Pancreas (tissue), 10 donors: Measurements from ENCODE around the gene FASTK. TPM values are rescaled to one million over a fixed set of nuclear protein-coding genes. Genes with fewer than 3 reads are reported as not detected.
A peak's percentile ranks its signal among the peaks of the same experiment; 100 is the strongest.

Experiments used
- ATAC-seq, 4 donors: fragments of 200-7000 bp; cut with Tn5 transposase; one replicate each; pipeline versions ENCODE4 v1.8.0 to v1.9.1; 2020; ENCODE audit warnings: mild to moderate bottlenecking in 4 of 4, moderate library complexity in 4 of 4
- DNase-seq, 6 donors: peaks; one replicate each; pipeline ENCODE4 v3.0.0-alpha.2; 2020
- FAIRE-seq: peaks from 2 replicates; lab custom pipeline; 2012; peaks lifted over from hg19 to GRCh38; lab: Jason Lieb, UNC
- H3K27ac ChIP-seq, 4 donors: fragments of 200-600 bp; sonication (generic); 1 replicate in 3 of 4; 2 replicates in 1 of 4; pipeline versions ENCODE4 v1.5.0 to v1.8.0; 2020
- H3K27me3 ChIP-seq, 4 donors: fragments of 200-600 bp; one replicate each; pipeline ENCODE4 v1.8.0; 2021
- H3K36me3 ChIP-seq, 3 donors: fragments of 200-600 bp; sonication (generic) in 1 of 3; one replicate each; pipeline versions ENCODE4 v1.5.0 to v1.8.0; 2020 to 2021
- H3K4me1 ChIP-seq, 3 donors: fragments of 200-600 bp; one replicate each; pipeline ENCODE4 v1.8.0; 2021
- H3K4me3 ChIP-seq, 4 donors: fragments of 200-600 bp; sonication (generic) in 2 of 4; one replicate each; pipeline versions ENCODE4 v1.5.0 to v1.8.0; 2020 to 2021
- H3K9me3 ChIP-seq, 4 donors: fragments of 200-600 bp; one replicate each; pipeline ENCODE4 v1.8.0; 2021
- WGBS, 2 donors: extraction: QIAGEN DNeasy Blood & Tissue Kit; methylation state at CpG; one replicate each; pipeline ENCODE4 v1.1.7; 2013; 5-methylcytosine and 5-hydroxymethylcytosine counted together
- intact Hi-C, 3 donors: fragments of 100-400 bp; cut with DNase I; formaldehyde crosslinking; loops; one replicate each; pipeline versions ENCODE4 v1.11.1 to v1.14.2; 2022
- polyA plus RNA-seq, 2 donors: library from polyadenylated mRNA; stranded (reverse); fragments of 200-250 nt; gene quantifications; one replicate each; pipeline ENCODE4 v1.2.3, GENCODE V29; 2013
- total RNA-seq, 6 donors: library from RNA; stranded (reverse); fragmentation: NEBNext Ultra II Directional in 4 of 6; extraction: Animal tissue kit (Norgen Biotek cat#: 25700) in 4 of 6; gene quantifications; one replicate each; pipeline versions ENCODE4 v1.2.1 to v1.2.4, GENCODE V29; 2021 to 2023
- TF ChIP-seq, protein P1 (sequence below), 4 donors: fragments of 200-600 bp; sonication (generic) in 3 of 4; IDR thresholded peaks; one replicate each; pipeline versions ENCODE4 v1.5.0 to v1.8.0; 2021; ENCODE audit warnings: antibody characterized with exemption in 4 of 4
- donor health status: healthy with polysubstance abuse.
- donor health status: DM: no; HTN: no; CAD: no; lungs with moderate emphysema.
- donor health status: DM: no; HTN: no; CAD: no.
- donor health status: control.
- donor health status: control.
- donor health status: Bipolar disorder and iron deficiency.
- donor health status: DM: yes; HTN: yes; CAD: no.
- donor health status: DM: no; HTN: no; CAD: no.
- donor health status: DM: no; HTN: no; CAD: no.
- donor health status: DM: yes; HTN: yes; CAD: no.

Gene FASTK
- total and polyA plus RNA-seq, 8 donors = 23.5 to 265 (median 40.0) TPM

DNA sequence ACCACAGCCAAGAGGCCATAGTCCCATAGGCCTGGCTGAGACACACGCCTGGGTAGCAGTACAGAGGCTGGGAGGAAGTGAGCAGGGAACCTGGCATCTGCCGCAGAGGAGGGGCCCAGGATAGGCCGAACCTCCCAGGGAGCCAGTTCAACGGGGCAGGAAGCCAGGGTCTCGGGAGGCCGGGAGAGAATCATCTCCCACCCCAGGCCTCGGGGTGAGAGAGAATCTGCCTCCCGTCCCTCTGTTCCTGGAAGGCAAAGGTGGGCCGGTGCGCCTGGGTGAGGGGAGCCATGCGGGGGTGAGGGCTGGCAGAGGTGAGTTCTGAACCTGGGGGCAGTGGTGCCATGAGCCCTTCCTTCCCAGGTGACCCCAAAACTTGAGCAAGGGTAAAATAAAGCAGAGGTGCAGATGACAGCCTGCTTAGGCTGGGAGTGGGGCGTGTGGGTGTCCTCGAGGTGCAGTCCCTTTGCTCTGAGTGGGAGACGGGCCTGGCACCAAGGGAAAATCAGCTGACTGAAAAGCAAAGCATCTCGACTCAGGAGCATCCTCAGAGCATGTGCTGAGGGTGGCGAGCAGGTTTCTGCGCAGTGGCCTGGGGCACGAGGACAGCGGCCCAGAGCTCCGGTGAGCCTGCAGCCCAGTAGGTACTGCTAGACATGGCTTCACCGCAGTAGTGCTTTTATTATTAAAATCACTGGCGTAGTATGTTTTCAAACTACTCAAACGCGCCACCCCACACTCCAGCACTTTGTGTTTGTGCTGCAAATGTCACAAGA is 21.2 kb upstream of the FASTK start:
- intact Hi-C loops = no loop called here
- Histone ChIP-seq H3K4me1 (no peaks in the 10 kb centered on the region), H3K27me3 (no peaks in the 10 kb centered on the region), H3K4me3 (no peak overlapping the region), H3K9me3 (no peaks in the 10 kb centered on the region), H3K27ac (no peak overlapping the region), H3K36me3 (no peaks in the 10 kb centered on the region)
- TF ChIP-seq, protein P1, sequence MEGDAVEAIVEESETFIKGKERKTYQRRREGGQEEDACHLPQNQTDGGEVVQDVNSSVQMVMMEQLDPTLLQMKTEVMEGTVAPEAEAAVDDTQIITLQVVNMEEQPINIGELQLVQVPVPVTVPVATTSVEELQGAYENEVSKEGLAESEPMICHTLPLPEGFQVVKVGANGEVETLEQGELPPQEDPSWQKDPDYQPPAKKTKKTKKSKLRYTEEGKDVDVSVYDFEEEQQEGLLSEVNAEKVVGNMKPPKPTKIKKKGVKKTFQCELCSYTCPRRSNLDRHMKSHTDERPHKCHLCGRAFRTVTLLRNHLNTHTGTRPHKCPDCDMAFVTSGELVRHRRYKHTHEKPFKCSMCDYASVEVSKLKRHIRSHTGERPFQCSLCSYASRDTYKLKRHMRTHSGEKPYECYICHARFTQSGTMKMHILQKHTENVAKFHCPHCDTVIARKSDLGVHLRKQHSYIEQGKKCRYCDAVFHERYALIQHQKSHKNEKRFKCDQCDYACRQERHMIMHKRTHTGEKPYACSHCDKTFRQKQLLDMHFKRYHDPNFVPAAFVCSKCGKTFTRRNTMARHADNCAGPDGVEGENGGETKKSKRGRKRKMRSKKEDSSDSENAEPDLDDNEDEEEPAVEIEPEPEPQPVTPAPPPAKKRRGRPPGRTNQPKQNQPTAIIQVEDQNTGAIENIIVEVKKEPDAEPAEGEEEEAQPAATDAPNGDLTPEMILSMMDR (IDR thresholded peaks at IDR 0.05) = no peak
- FAIRE-seq (no peak), DNase-seq (peak in 2 of 6 donors; percentile 45 to 51), ATAC-seq (no peak)
- WGBS, 2 donors = 89% methylated on average over 24 of the region's 24 CpGs

DNA sequence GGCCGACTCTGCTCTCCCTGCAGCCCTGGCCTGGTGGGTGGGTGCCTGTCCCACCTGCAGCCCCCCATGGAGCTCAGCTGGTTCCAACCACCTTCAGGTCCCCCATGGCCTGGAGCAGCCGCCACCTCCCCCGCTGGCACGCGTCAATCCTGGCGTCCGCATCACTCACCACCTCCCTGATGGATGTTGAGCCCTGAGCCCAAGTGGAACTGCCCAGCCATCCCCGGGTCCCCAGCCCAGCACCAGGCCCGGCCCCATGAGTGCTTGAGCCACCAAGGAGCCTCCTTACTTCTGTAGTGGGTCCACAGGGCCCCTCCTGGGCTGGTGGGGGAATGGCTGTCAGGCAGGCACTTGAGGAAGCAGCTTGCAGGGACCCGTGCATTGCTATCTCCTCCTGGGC is 20.3 kb upstream of the FASTK start:
- H3K4me1 ChIP-seq = no peaks in the 10 kb centered on the region
- no peak for FAIRE-seq
- no peaks in the 10 kb centered on the region for H3K9me3 ChIP-seq
- no peaks in the 10 kb centered on the region for H3K36me3 ChIP-seq
- no peak overlapping the region for H3K27ac ChIP-seq
- intact Hi-C loops = no loop called here
- 87 to 93% methylated on average over 10 of the region's 10 CpGs for WGBS, 2 donors
- H3K4me3 ChIP-seq = no peak overlapping the region
- DNase-seq = peak in 2 of 6 donors; percentile 51 to 59
- no peaks in the 10 kb centered on the region for H3K27me3 ChIP-seq
- no peak for ATAC-seq
- TF ChIP-seq, protein P1 (IDR thresholded peaks at IDR 0.05) = no peak

DNA sequence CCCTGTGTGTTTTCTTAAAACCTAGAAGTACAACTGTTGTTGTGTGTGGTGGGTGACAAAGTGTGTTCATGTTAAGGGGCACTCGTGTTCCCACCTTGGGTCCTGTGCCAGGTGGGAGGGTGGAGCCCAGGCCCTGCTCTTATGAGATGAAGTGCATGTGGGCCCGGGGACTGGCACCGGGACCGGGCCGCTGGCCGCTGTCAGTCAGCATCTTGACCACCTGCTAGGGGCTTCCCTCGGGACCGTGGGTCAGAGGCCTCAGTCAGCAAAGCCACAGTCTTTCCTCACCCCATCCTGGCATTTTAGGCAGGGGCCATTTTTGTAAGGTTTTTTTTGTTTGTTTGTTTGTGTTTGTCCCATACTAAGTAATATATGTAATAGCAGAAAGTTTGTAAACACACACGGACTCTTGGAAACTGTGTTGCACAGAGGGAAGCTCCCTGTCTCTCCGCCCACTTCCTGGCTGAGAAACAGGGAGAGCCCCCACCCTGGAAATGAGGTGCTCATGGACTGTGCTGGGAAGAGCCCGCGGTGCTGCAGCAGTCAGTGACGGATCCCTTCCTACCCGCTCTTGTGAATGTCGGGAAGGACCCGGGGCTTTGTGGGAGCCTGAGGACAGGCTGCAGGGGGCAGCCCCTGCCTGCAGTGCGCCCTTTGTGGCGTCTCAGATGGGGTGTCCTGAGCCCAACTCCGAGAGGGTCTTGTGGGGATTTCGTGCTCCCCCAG is 19.0 kb upstream of the FASTK start:
- H3K4me1 ChIP-seq = no peaks in the 10 kb centered on the region
- whole genome bisulfite sequencing, 2 donors = 73 to 77% methylated on average over 20 of the region's 20 CpGs
- FAIRE-seq = no peak
- H3K27ac ChIP-seq = no peak overlapping the region
- no peaks in the 10 kb centered on the region for H3K27me3 ChIP-seq
- no peak overlapping the region for H3K4me3 ChIP-seq
- intact Hi-C loops = no loop called here
- no peaks in the 10 kb centered on the region for H3K36me3 ChIP-seq
- TF ChIP-seq, protein P1 (IDR thresholded peaks at IDR 0.05) = no peak
- peak in 2 of 6 donors; percentile 27 to 43 for DNase-seq
- H3K9me3 ChIP-seq = no peaks in the 10 kb centered on the region
- ATAC-seq = peak in 1 of 4 donors; percentile 13

DNA sequence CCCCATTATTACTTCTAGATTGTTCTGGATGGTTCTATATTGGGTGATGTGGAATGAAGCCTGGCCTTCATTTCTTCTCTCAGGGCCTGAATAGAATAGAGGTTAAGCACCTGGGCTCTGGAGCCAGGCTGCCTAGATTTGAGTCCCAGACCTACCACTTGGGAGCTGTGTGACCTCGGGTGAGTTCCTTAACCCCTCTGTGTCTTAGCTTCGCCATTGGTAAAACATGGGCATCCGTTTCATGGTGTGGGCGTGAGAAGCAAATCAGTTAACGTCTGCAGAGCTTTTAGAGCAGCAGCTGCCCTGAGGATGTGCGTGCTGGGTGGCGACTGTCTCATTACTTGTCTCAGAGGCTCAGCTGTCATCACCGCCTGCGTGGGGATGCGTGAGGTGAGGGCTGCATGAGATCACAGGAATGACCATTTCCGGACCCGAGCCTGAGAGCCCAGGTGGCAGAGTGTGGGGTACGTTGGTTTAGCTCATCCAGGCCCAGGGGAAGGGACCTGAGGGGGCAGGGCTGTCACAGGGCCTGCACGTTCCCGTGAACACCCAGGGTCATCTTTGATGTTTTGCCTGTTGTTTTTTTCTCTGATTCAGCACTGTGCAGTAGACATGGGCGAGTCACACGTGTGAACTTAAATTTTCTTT is 15.3 kb upstream of the FASTK start:
- WGBS, 2 donors = 82 to 86% methylated on average over 17 of the region's 17 CpGs

More for the DNA sequence above, 15.3 kb upstream of the FASTK start:
- Histone ChIP-seq H3K9me3 (no peaks in the 10 kb centered on the region), H3K27me3 (no peaks in the 10 kb centered on the region), H3K4me1 (peaks cover 0 to 5% (median 0%) of the 10 kb centered on the region in 3 donors), H3K36me3 (no peaks in the 10 kb centered on the region), H3K4me3 (no peak overlapping the region), H3K27ac (no peak overlapping the region)
- intact Hi-C loops = no loop called here
- DNase-seq (peak in 1 of 6 donors; percentile 38), ATAC-seq (peak in 1 of 4 donors; percentile 8), FAIRE-seq (no peak)
- TF ChIP-seq, protein P1 (IDR thresholded peaks at IDR 0.05) = no peak
